Trophoblast cell (in vitro differentiated cells and primary cell): ENCODE results near the gene PLEKHA5.

Experiments
- DNase-seq, 2 donors: peaks; one replicate each; pipeline ENCODE4 v3.0.0-alpha.2; 2016
- H2AFZ ChIP-seq: 2 replicates; pipeline ENCODE4 v1.6.1; 2013; ENCODE audit warnings: low read length, moderate library complexity, mild to moderate bottlenecking; ENCODE audit not compliant: insufficient read depth, poor library complexity
- H2AK5ac ChIP-seq: 2 replicates; pipeline ENCODE4 v1.6.1; 2013; ENCODE audit warnings: mild to moderate bottlenecking, low read length
- H2BK120ac ChIP-seq: 2 replicates; pipeline ENCODE4 v1.6.1; 2013; ENCODE audit warnings: low read length, mild to moderate bottlenecking, moderate library complexity; ENCODE audit not compliant: insufficient read depth, poor library complexity
- H2BK12ac ChIP-seq: 2 replicates; pipeline ENCODE4 v1.6.1; 2013; ENCODE audit warnings: mild to moderate bottlenecking, low read length, moderate library complexity
- H2BK5ac ChIP-seq: 2 replicates; pipeline ENCODE4 v1.6.1; 2013; ENCODE audit warnings: low read length, low read depth, moderate library complexity, mild to moderate bottlenecking; ENCODE audit not compliant: poor library complexity
- H3K14ac ChIP-seq: 2 replicates; pipeline ENCODE4 v1.6.1; 2013; ENCODE audit warnings: mild to moderate bottlenecking, low read length
- H3K18ac ChIP-seq: 2 replicates; pipeline ENCODE4 v1.6.1; 2013; ENCODE audit warnings: mild to moderate bottlenecking, low read length
- H3K23ac ChIP-seq: 2 replicates; pipeline ENCODE4 v1.6.1; 2013; ENCODE audit warnings: low read length
- H3K27ac ChIP-seq: 2 replicates; pipeline ENCODE4 v1.5.1; 2013; ENCODE audit warnings: low read depth, mild to moderate bottlenecking, inconsistent platforms, low read length, moderate library complexity
- H3K27me3 ChIP-seq: 2 replicates; pipeline ENCODE4 v1.6.1; 2013; ENCODE audit warnings: inconsistent platforms, mild to moderate bottlenecking, low read length, moderate library complexity; ENCODE audit not compliant: insufficient read depth
- H3K36me3 ChIP-seq, 2 experiments: 1 replicate in 1 of 2; 2 replicates in 1 of 2; pipeline ENCODE4 v1.6.1; 2013; ENCODE audit warnings: low read length in 2 of 2, mild to moderate bottlenecking in 2 of 2, moderate library complexity in 1 of 2; ENCODE audit not compliant: insufficient read depth in 2 of 2, control insufficient read depth in 1 of 2
- H3K4ac ChIP-seq: 2 replicates; pipeline ENCODE4 v1.6.1; 2013; ENCODE audit warnings: low read depth, mild to moderate bottlenecking, low read length, moderate library complexity
- H3K4me1 ChIP-seq, 2 experiments: 1 replicate in 1 of 2; 2 replicates in 1 of 2; pipeline ENCODE4 v1.6.1; 2013; ENCODE audit warnings: low read length in 2 of 2, mild to moderate bottlenecking in 2 of 2, moderate library complexity in 1 of 2; ENCODE audit not compliant: insufficient read depth in 2 of 2, control insufficient read depth in 1 of 2
- H3K4me2 ChIP-seq: 2 replicates; pipeline ENCODE4 v1.6.1; 2013; ENCODE audit warnings: inconsistent platforms, mild to moderate bottlenecking, low read length, moderate library complexity
- H3K4me3 ChIP-seq: 2 replicates; pipeline ENCODE4 v1.5.1; 2013; ENCODE audit warnings: mild to moderate bottlenecking, low read depth, low read length, inconsistent platforms
- H3K79me1 ChIP-seq: one replicate; pipeline ENCODE4 v1.6.1; 2013; ENCODE audit warnings: low read length
- H3K79me2 ChIP-seq: 2 replicates; pipeline ENCODE4 v1.6.1; 2013; ENCODE audit warnings: low read length, mild to moderate bottlenecking; ENCODE audit not compliant: control insufficient read depth, insufficient read depth, poor library complexity
- H3K9ac ChIP-seq: 2 replicates; pipeline ENCODE4 v1.6.1; 2013; ENCODE audit warnings: mild to moderate bottlenecking, low read length
- H3K9me3 ChIP-seq: 2 replicates; pipeline ENCODE4 v1.6.1; 2013; ENCODE audit warnings: low read depth, mild to moderate bottlenecking, control low read depth, inconsistent platforms, low read length; ENCODE audit not compliant: insufficient read depth
- H4K12ac ChIP-seq: 2 replicates; pipeline ENCODE4 v1.6.1; 2013; ENCODE audit warnings: low read depth, mild to moderate bottlenecking, low read length, moderate library complexity
- H4K8ac ChIP-seq: 2 replicates; pipeline ENCODE4 v1.6.1; 2013; ENCODE audit warnings: low read depth, mild to moderate bottlenecking, low read length, moderate library complexity
- H4K91ac ChIP-seq: one replicate; pipeline ENCODE4 v1.6.1; 2013; ENCODE audit warnings: low read depth, mild to moderate bottlenecking, low read length, moderate library complexity
- WGBS: extraction: QIAGEN DNeasy Blood & Tissue Kit; methylation state at CpG from one replicate; pipeline ENCODE4 v1.1.7; 2013; ENCODE audit warnings: missing lambda C conversion rate; ENCODE audit not compliant: insufficient read length, insufficient coverage; ENCODE audit errors: extremely low coverage; 5-methylcytosine and 5-hydroxymethylcytosine counted together

PLEKHA5 gene

GRCh38 chr12:19312637-19313036, 183.1 kb downstream of the PLEKHA5 start:
- H3K79me1 ChIP-seq: no peaks in the 10 kb centered on the region
- no peak overlapping the region for H3K9ac ChIP-seq
- no peak for DNase-seq
- H3K36me3 ChIP-seq: no peaks in the 10 kb centered on the region
- no peak overlapping the region for H4K12ac ChIP-seq
- no peak overlapping the region for H3K18ac ChIP-seq
- no peak overlapping the region for H2AFZ ChIP-seq
- no peak overlapping the region for H3K4ac ChIP-seq
- no peaks in the 10 kb centered on the region for H3K79me2 ChIP-seq
- no peak overlapping the region for H3K4me2 ChIP-seq
- H4K8ac ChIP-seq: no peak overlapping the region
- H3K4me1 ChIP-seq: no peaks in the 10 kb centered on the region
- no peak overlapping the region for H3K14ac ChIP-seq
- H3K4me3 ChIP-seq: no peak overlapping the region
- no peak overlapping the region for H2BK5ac ChIP-seq
- H2BK12ac ChIP-seq: no peak overlapping the region
- H3K27me3 ChIP-seq: no peaks in the 10 kb centered on the region
- no peaks in the 10 kb centered on the region for H3K9me3 ChIP-seq
- no peak overlapping the region for H3K23ac ChIP-seq
- no CpG with 5 or more reads among the region's 2 CpGs for WGBS
- H2BK120ac ChIP-seq: no peak overlapping the region
- H3K27ac ChIP-seq: no peak overlapping the region
- H2AK5ac ChIP-seq: no peak overlapping the region
- no peak overlapping the region for H4K91ac ChIP-seq

- Histone ChIP-seq H3K27ac (no peak overlapping the region), H3K79me2 (no peaks in the 10 kb centered on the region), H3K36me3 (peaks cover 1 to 2% of the 10 kb centered on the region in 2 experiments), H3K14ac (no peak overlapping the region), H2AFZ (no peak overlapping the region), H3K4ac (no peak overlapping the region), H3K4me2 (no peak overlapping the region), H2AK5ac (no peak overlapping the region), H3K4me1 (no peaks in the 10 kb centered on the region), H3K79me1 (no peaks in the 10 kb centered on the region), H3K9ac (no peak overlapping the region), H2BK5ac (no peak overlapping the region), H4K91ac (no peak overlapping the region), H3K4me3 (no peak overlapping the region), H2BK12ac (no peak overlapping the region), H3K27me3 (no peaks in the 10 kb centered on the region), H3K23ac (no peak overlapping the region), H3K18ac (no peak overlapping the region), H3K9me3 (no peaks in the 10 kb centered on the region), H4K8ac (no peak overlapping the region), H2BK120ac (no peak overlapping the region), H4K12ac (no peak overlapping the region)
- no peak for DNase-seq
- no CpG with 5 or more reads among the region's 2 CpGs for WGBS
Measured at GRCh38 chr12:19316425-19316824, 186.9 kb downstream of the PLEKHA5 start.

GRCh38 chr12:19322376-19322775, 192.8 kb downstream of the PLEKHA5 start:
- Histone ChIP-seq H2BK12ac (no peak overlapping the region), H3K9ac (no peak overlapping the region), H3K27ac (no peak overlapping the region), H3K36me3 (peaks cover 1 to 8% of the 10 kb centered on the region in 2 experiments), H3K4ac (no peak overlapping the region), H2AFZ (no peak overlapping the region), H3K4me2 (no peak overlapping the region), H2AK5ac (no peak overlapping the region), H3K14ac (no peak overlapping the region), H3K9me3 (no peaks in the 10 kb centered on the region), H4K91ac (no peak overlapping the region), H3K4me3 (no peak overlapping the region), H2BK120ac (no peak overlapping the region), H4K12ac (no peak overlapping the region), H3K79me1 (no peaks in the 10 kb centered on the region), H3K4me1 (no peaks in the 10 kb centered on the region), H4K8ac (no peak overlapping the region), H2BK5ac (no peak overlapping the region), H3K79me2 (no peaks in the 10 kb centered on the region), H3K18ac (no peak overlapping the region), H3K27me3 (no peaks in the 10 kb centered on the region), H3K23ac (no peak overlapping the region)
- DNase-seq: no peak
- no CpG with 5 or more reads among the region's 5 CpGs for WGBS

GRCh38 chr12:19323805-19324204, 194.3 kb downstream of the PLEKHA5 start:
- H3K4me3 ChIP-seq: no peak overlapping the region
- H3K9me3 ChIP-seq: no peaks in the 10 kb centered on the region
- H2BK12ac ChIP-seq: no peak overlapping the region
- H3K27ac ChIP-seq: no peak overlapping the region
- no peak overlapping the region for H4K91ac ChIP-seq
- H3K9ac ChIP-seq: no peak overlapping the region
- no peak overlapping the region for H3K18ac ChIP-seq
- no peak overlapping the region for H3K14ac ChIP-seq
- no peak overlapping the region for H2BK120ac ChIP-seq
- DNase-seq: no peak
- H3K79me1 ChIP-seq: no peaks in the 10 kb centered on the region
- no peak overlapping the region for H2AFZ ChIP-seq
- H4K8ac ChIP-seq: no peak overlapping the region
- H3K4me2 ChIP-seq: no peak overlapping the region
- no peaks in the 10 kb centered on the region for H3K4me1 ChIP-seq
- H2AK5ac ChIP-seq: no peak overlapping the region
- H3K36me3 ChIP-seq: peaks cover 1 to 8% of the 10 kb centered on the region in 2 experiments
- H3K79me2 ChIP-seq: no peaks in the 10 kb centered on the region
- no peak overlapping the region for H4K12ac ChIP-seq
- no peaks in the 10 kb centered on the region for H3K27me3 ChIP-seq
- WGBS: no CpG with 5 or more reads among the region's 2 CpGs
- no peak overlapping the region for H3K4ac ChIP-seq
- no peak overlapping the region for H3K23ac ChIP-seq
- no peak overlapping the region for H2BK5ac ChIP-seq
